BJ (cell line): ENCODE data around the gene PBX3. TPM values are rescaled to one million over a fixed set of nuclear protein-coding genes. Genes with fewer than 3 reads are reported as not detected.
A peak's percentile ranks its signal among the peaks of the same experiment; 100 is the strongest.

ENCODE experiments used
- CTCF ChIA-PET: fragments of 350-600 bp; formaldehyde crosslinking; extraction: SDS; loops from one replicate; lab custom pipeline; 2021; ENCODE audit warnings: antibody characterized with exemption, inconsistent platforms; lab: Yijun Ruan, JAX
- POLR2A ChIA-PET: fragments of 300-600 bp; sonication (Branson Sonifier 250); formaldehyde crosslinking; extraction: SDS; loops from one replicate; lab custom pipeline; 2021; ENCODE audit warnings: antibody characterized with exemption; lab: Charles Lee
- DNase-seq: peaks from one replicate; pipeline ENCODE4 v3.0.0-alpha.2; 2011; ENCODE audit warnings: low read depth
- H3K27me3 ChIP-seq: 2 replicates; pipeline ENCODE4 v1.6.0; 2011; ENCODE audit warnings: low read length; ENCODE audit not compliant: control insufficient read depth, insufficient read depth
- H3K36me3 ChIP-seq: 2 replicates; pipeline ENCODE4 v1.5.1; 2011; ENCODE audit warnings: low read length; ENCODE audit not compliant: control insufficient read depth, insufficient read depth
- H3K4me3 ChIP-seq: 2 replicates; pipeline ENCODE4 v1.5.1; 2011; ENCODE audit warnings: low read depth, mild to moderate bottlenecking, control low read depth, low read length
- polyA plus RNA-seq: library from polyadenylated mRNA; depleted of rRNA; stranded (reverse); fragments of >200 nt; gene quantifications from 2 replicates; pipeline ENCODE4 v1.2.3, GENCODE V29; 2011
- TF ChIP-seq, protein P1 (sequence below): IDR thresholded peaks from 2 replicates; pipeline ENCODE4 v1.5.1; 2011; ENCODE audit warnings: low read depth, mild to moderate bottlenecking, control low read depth, inconsistent platforms, low read length, moderate library complexity; ENCODE audit not compliant: insufficient read depth

Gene PBX3
- polyA plus RNA-seq, 1 experiment, result 27.9 TPM

DNA sequence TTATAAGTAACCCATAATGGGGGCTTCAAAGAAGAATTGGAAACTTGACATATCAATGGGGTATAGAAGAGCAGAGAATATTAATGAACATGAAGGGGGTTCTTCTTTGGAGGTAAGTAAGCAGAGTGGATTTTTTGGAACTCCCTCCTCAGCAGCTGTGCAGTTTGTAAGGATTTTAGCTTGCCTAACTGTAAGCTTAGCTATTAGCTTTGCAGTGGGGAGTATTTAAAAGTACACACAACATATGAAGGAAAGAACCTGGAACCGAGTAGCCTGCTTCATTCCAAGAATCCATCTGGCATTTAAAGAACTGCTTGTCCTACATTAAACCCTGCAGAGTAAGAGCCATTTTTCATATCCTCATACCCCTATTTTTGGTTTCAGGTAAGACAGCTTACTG lies 2.2 kb upstream of the PBX3 start:
- CTCF ChIA-PET, result interaction anchor here (0.8 to 1.6 kb wide), 4 partner anchors 11 to 337 kb away, joined by 3 to 5 read pairs (median 4); no protein-coding TSS in a partner anchor
- no peak for DNase-seq
- Histone ChIP-seq H3K4me3 (no peak overlapping the region), H3K27me3 (no peaks in the 10 kb centered on the region), H3K36me3 (no peaks in the 10 kb centered on the region)
- TF ChIP-seq, protein P1, sequence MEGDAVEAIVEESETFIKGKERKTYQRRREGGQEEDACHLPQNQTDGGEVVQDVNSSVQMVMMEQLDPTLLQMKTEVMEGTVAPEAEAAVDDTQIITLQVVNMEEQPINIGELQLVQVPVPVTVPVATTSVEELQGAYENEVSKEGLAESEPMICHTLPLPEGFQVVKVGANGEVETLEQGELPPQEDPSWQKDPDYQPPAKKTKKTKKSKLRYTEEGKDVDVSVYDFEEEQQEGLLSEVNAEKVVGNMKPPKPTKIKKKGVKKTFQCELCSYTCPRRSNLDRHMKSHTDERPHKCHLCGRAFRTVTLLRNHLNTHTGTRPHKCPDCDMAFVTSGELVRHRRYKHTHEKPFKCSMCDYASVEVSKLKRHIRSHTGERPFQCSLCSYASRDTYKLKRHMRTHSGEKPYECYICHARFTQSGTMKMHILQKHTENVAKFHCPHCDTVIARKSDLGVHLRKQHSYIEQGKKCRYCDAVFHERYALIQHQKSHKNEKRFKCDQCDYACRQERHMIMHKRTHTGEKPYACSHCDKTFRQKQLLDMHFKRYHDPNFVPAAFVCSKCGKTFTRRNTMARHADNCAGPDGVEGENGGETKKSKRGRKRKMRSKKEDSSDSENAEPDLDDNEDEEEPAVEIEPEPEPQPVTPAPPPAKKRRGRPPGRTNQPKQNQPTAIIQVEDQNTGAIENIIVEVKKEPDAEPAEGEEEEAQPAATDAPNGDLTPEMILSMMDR, result no peak
- POLR2A ChIA-PET, result interaction anchor here (0.5 to 0.7 kb wide), 2 partner anchors 57 to 71 kb away, joined by 3 read pairs; no protein-coding TSS in a partner anchor

DNA sequence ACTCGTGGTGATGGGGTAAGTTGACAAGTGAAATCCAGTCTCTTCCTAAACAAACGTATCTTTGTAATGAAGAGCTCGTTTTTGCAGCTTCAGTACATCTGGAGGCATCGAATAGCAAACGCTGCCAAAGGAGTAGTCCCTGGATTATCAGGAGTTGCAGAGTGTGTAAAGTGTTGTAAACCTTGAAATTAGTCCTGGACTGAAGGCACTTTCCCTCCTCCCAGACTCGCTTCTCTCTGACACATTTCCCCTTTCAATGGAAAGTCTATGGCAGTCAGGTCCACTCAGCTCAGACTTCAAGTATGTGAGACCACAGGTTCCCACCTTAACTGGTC lies 1.5 kb upstream of the PBX3 start:
- Histone ChIP-seq H3K4me3 (peak overlapping the region; percentile 89), H3K36me3 (no peaks in the 10 kb centered on the region), H3K27me3 (no peaks in the 10 kb centered on the region)
- CTCF ChIA-PET, result interaction anchor here (1.1 to 1.6 kb wide), 3 partner anchors 12 to 338 kb away, joined by 3 to 5 read pairs (median 4); no protein-coding TSS in a partner anchor
- POLR2A ChIA-PET, result no interaction called here
- TF ChIP-seq, protein P1, result no peak
- DNase-seq, result no peak

DNA sequence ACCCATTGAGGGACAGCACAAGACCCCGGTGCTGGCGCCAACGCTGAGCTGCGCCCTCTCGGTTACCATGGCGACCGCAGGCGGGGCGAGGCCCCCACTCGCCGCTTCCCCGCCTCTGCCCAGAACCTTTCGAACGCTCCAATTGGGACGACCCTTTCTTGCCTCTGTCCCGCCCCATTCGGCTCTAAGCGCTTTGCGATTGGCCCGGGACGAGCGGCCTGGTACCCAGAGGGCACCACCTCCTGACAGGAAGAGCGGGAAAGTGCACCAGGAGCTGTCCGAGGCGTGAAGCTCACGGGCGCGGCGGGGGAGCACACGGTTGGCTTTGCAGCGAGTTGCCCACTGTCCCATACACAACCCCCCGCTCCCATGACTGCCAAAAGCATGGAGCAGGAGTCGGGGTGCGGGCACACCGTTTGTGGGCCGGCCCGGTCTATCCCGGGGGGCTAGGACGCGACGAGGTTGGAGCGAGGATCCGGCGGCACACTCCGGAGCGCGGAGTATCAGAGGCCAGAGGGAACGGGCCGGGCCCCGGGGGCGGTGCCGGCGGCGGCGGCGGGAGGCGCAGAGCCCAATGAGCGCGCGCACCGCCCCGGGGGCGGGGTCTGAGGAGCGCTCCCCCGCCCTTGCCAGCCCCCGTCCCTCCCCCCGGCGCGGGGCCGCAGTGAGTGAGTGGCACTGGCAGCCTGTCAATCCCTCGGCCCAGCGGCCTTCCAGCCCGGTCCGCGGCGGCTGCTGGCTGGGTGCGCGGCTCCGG lies 978 bp upstream of the PBX3 start:
- peak; percentile 65 for DNase-seq
- TF ChIP-seq, protein P1, result no peak
- no peaks in the 10 kb centered on the region for H3K36me3 ChIP-seq
- ChIA-PET POLR2A (no interaction called here), CTCF (interaction anchor here (1.1 to 1.6 kb wide), 3 partner anchors 12 to 338 kb away, joined by 3 to 5 read pairs (median 4); no protein-coding TSS in a partner anchor)
- H3K4me3 ChIP-seq, result peak overlapping the region; percentile 89
- H3K27me3 ChIP-seq, result no peaks in the 10 kb centered on the region

DNA sequence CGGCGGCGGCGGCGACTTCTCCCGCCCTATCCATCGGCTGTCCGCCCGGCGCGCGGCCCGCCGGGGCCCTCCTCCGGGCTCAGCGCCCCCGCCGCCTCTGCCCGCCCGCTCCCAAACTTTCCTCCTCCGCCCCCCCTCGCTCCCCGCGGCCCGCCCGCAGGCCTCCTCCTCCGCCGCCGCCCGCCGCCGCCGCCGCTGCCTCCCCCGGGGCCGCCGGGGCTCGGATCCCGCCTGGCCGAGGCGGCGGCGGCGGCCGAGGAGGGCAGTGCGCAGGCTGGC lies 460 bp upstream of the PBX3 start:
- POLR2A ChIA-PET, result no interaction called here

DNA sequence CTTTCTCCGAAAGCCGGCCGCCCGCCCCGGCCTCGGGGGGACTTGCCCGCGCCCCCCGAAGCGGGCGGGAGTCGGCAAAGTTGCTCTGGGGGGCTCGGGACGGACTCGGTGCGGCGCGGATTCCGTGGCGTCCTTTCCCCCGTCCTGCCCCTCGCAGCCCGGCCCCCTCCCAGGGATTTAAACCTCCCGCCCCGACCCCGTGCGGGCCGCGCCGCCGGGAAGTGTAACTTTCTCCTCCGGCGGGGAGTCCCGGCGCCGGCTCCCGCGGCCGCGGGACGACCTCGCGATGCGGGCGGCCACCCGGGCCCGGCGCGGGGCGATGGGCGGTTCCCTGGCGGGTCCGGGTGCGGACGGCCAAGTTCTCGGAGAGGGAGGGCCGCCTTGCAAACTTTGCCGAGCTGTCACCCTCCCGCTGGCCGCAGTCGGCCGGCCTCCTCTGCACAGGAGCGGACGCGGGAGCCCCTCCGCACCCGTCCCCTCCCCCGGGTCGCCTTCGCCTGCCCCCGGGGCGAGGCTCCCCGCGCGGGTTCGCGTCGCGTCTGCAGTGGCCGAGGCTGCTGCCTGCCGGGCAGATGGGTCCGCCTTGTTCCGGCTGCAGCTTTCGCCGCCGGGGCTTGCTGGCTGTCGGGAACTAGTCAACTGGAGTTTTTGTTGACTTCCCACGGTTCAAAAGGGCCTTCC lies 732 bp downstream of the PBX3 start:
- TF ChIP-seq, protein P1, result no peak
- Histone ChIP-seq H3K27me3 (no peaks in the 10 kb centered on the region), H3K36me3 (no peaks in the 10 kb centered on the region), H3K4me3 (peak overlapping the region; percentile 89)
- POLR2A ChIA-PET, result interaction anchor here (0.6 kb wide), 1 partner anchor 107 kb away, joined by 4 read pairs; no protein-coding TSS in a partner anchor
- no peak for DNase-seq
- CTCF ChIA-PET, result interaction anchor here (1.0 kb wide), 1 partner anchor 105 kb away, joined by 3 read pairs; no protein-coding TSS in a partner anchor

More for the DNA sequence above, 460 bp upstream of the PBX3 start:
- CTCF ChIA-PET, result no interaction called here
- peak overlapping the region; percentile 89 for H3K4me3 ChIP-seq
- TF ChIP-seq, protein P1, result no peak
- H3K27me3 ChIP-seq, result no peaks in the 10 kb centered on the region
- DNase-seq, result no peak
- no peaks in the 10 kb centered on the region for H3K36me3 ChIP-seq
